Ishikawa (cell line): ENCODE data around the gene CCDC134.

ENCODE experiments used
- CEBPB ChIP-seq: IDR thresholded peaks from 2 replicates; pipeline ENCODE4 v1.6.1; 2012
- CREB1 ChIP-seq: IDR thresholded peaks from 2 replicates; pipeline ENCODE4 v1.6.1; 2012; ENCODE audit warnings: low read depth
- EGR1 ChIP-seq: IDR thresholded peaks from 2 replicates; pipeline ENCODE4 v1.6.1; 2012
- EP300 ChIP-seq: IDR thresholded peaks from 2 replicates; pipeline ENCODE4 v1.6.1; 2012; ENCODE audit warnings: borderline replicate concordance
- FOXM1 ChIP-seq: IDR thresholded peaks from 2 replicates; pipeline ENCODE4 v1.6.1; 2012; ENCODE audit warnings: low read depth, borderline replicate concordance
- MAX ChIP-seq: IDR thresholded peaks from 2 replicates; pipeline ENCODE4 v1.6.1; 2012
- NFIC ChIP-seq: IDR thresholded peaks from 2 replicates; pipeline ENCODE4 v1.6.1; 2012
- RAD21 ChIP-seq: IDR thresholded peaks from 2 replicates; pipeline ENCODE4 v1.6.1; 2012; ENCODE audit warnings: low read depth
- REST ChIP-seq: IDR thresholded peaks from 2 replicates; pipeline ENCODE4 v1.6.1; 2012; ENCODE audit warnings: low read depth, mild to moderate bottlenecking
- TAF1 ChIP-seq: IDR thresholded peaks from 2 replicates; pipeline ENCODE4 v1.6.1; 2012; ENCODE audit warnings: low read depth, mild to moderate bottlenecking
- TCF12 ChIP-seq: IDR thresholded peaks from 2 replicates; pipeline ENCODE4 v1.6.1; 2012; ENCODE audit warnings: low read depth
- TEAD4 ChIP-seq: IDR thresholded peaks from 2 replicates; pipeline ENCODE4 v1.6.1; 2012
- USF1 ChIP-seq: IDR thresholded peaks from 2 replicates; pipeline ENCODE4 v1.6.1; 2012
- YY1 ChIP-seq: IDR thresholded peaks from 2 replicates; pipeline ENCODE4 v1.6.1; 2012; ENCODE audit warnings: low read depth
- ZBTB7A ChIP-seq: IDR thresholded peaks from 2 replicates; pipeline ENCODE4 v1.6.1; 2012; ENCODE audit warnings: low read depth

CCDC134 gene

DNA sequence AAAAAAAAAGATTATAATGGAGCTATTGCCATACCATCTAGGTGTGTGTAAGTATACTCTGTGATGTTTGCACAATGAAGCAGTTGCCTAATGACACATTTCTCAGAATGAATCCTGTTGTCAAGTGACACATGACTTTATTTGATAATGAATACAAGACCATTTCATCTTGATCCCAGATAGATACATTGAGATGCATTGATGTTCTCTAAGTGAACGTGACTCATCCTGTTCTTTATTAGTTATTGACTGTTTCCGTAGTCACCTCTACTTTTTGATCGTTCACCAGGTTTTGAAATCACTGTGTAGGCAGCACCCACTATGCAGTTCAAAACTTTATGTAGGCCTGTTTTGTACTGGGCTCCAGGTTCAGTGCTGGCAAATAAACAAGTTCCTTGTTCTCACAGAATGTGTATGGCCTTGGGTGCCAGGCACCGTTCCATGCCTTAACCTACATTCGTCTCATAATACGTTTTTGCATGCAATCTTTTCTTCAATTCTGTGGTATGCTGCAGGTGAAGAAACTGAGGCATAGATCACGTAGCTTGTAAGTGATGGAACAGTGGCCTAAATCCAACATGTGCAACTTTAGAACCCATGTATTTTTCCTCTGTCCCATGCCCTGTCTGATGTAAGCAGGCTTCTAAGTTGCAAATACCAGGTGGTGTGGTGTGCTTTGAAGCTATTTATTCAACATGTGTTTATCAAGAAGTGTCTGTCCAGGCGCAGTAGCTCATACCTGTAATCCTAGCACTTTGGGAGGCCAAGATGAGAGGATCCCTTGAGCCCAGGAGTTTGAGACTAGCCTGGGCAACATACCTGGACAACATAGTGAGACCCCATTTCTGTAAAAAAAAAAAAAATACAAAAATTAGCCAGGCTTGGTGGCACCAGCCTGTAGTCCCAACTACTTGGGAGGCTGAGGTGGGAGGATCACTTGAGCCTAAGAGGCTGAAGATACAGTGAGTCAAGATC is 42.8 kb downstream of the CCDC134 start:
- TF ChIP-seq EP300 (no peak), CREB1 (no peak), RAD21 (no peak), MAX (no peak), USF1 (no peak), ZBTB7A (no peak), FOXM1 (no peak), TEAD4 (no peak)

DNA sequence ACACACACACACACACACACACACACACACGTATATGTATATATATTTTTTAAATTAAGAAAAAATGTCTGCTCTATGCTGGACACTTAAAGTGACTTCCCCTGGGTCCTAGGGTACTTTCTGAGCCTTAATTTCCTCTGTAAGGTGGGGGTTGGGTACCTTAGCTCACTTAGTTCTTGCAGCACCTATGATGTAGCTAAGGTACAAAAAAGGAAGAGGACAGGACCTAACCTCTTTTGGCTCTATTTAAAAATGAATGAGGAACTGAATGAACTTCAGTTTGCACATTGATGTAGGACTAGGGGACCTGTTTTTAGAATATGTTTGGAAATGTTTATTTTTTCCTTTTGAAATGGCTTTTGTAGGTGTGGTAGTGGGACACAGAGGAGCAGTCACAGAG is 43.6 kb downstream of the CCDC134 start:
- TF ChIP-seq RAD21 = no peak
- TF ChIP-seq EP300 = no peak
- TF ChIP-seq TCF12 = no peak
- no peak for TF ChIP-seq NFIC
- no peak for TF ChIP-seq EGR1
- no peak for TF ChIP-seq USF1
- no peak for TF ChIP-seq ZBTB7A
- TF ChIP-seq FOXM1 = no peak
- TF ChIP-seq YY1 = no peak
- TF ChIP-seq CEBPB = no peak

- TF ChIP-seq TAF1 (no peak), TEAD4 (no peak), REST (no peak), NFIC (no peak), EGR1 (no peak), YY1 (no peak), RAD21 (no peak), USF1 (peak; percentile 41), CEBPB (peak; percentile 19; the same call in 1 of the 2 replicates), MAX (peak; percentile 86)
Measured at GRCh38 chr22:41844513-41844912, 44.0 kb downstream of the CCDC134 start.

DNA sequence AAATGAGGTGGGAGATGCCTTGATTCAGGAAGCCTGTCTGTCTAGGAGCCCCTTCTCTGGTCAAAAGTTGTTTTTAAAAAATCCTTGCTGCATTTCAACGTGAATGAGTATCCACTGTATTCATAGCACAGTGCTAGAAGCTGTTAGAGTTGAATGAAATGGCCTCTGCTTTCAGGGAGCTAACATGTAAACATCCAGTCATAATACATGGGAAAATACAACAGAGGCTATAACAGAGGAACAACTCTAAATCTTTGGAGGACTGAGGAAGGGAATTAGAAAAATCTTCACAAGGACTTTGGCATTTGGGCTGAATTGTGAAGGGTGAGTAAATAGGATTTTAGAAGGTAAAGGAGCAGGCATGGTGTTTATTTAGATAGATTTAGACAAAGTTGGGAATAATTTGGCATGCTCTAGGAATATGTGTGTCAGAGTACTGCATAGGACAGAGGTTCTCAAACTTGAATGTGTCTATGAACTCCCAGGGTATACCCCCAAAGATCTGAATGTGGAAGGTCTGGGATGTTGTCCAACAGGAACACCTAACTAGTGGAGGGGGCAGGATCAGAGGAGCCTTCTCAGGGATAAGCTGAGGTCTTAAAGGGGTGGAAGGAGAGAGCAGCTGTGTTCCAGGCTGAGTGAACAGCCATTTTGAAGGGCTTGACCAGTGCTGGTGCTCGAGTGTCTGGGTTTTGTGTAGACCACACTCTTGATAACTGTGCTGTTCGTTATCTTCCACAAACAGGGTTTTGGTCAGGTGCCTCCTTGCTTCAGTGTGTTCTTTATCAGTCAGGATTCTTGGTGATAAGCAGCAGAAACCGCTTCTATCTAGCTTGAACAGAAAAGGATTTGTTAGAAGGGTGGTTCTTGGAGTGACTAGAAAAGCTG is 45.1 kb downstream of the CCDC134 start:
- TF ChIP-seq EP300 (no peak), RAD21 (no peak), FOXM1 (no peak), NFIC (no peak), ZBTB7A (no peak), TEAD4 (no peak), CREB1 (no peak), CEBPB (no peak), REST (no peak), USF1 (no peak), MAX (no peak), EGR1 (no peak), TAF1 (no peak)
